ENCODE results near the gene XPOT.

GRCh38 chr12:64494998-64495729, 91.0 kb downstream of the XPOT start:
- TF ChIP-seq CTCF (IDR thresholded peaks at IDR 0.05; ENCODE audit: poor library complexity) (no peak), EZH2 (IDR thresholded peaks at IDR 0.05; ENCODE audit: borderline replicate concordance) (no peak), EZH2phosphoT487 (IDR thresholded peaks at IDR 0.05; ENCODE audit: low read depth, severe bottlenecking, unreplicated experiment) (no peak)
